GM23338 (cell line): Measurements from ENCODE around the gene FLYWCH1. TPM values are rescaled to one million over a fixed set of nuclear protein-coding genes. Genes with fewer than 3 reads are reported as not detected.

Source experiments
- ATAC-seq: fragments of 200-7000 bp; cut with Tn5 transposase; 3 replicates; pipeline ENCODE4 v1.9.1; 2020
- DNase-seq: peaks from one replicate; pipeline ENCODE4 v3.0.0-alpha.2; 2015; ENCODE audit warnings: low spot score
- H2AFZ ChIP-seq: fragments of 200-600 bp; sonication (generic); 2 replicates; pipeline ENCODE4 v1.8.0; 2016; ENCODE audit warnings: antibody characterized with exemption, mild to moderate bottlenecking, moderate library complexity
- H3F3A ChIP-seq: fragments of 200-600 bp; sonication (generic); replicated peaks from 2 replicates; pipeline ENCODE4 v1.8.0; 2017; ENCODE audit warnings: antibody characterized with exemption, mixed run types, low read depth
- H3K27ac ChIP-seq: fragments of 200-600 bp; sonication (generic); 2 replicates; pipeline ENCODE4 v1.6.1; 2016; ENCODE audit warnings: low read depth
- H3K27me3 ChIP-seq: fragments of 200-600 bp; sonication (generic); 2 replicates; pipeline ENCODE4 v1.8.0; 2016; ENCODE audit warnings: mild to moderate bottlenecking, mixed run types, moderate library complexity; ENCODE audit not compliant: insufficient read depth
- H3K36me3 ChIP-seq: fragments of 200-600 bp; sonication (generic); 2 replicates; pipeline ENCODE4 v1.8.0; 2016; ENCODE audit warnings: mild to moderate bottlenecking; ENCODE audit not compliant: insufficient read depth
- H3K4me1 ChIP-seq: fragments of 200-600 bp; sonication (generic); 2 replicates; pipeline ENCODE4 v1.8.0; 2016; ENCODE audit warnings: mild to moderate bottlenecking, moderate library complexity; ENCODE audit not compliant: insufficient read depth
- H3K4me2 ChIP-seq: fragments of 200-600 bp; sonication (generic); 2 replicates; pipeline ENCODE4 v1.7.1; 2017; ENCODE audit warnings: mixed run types
- H3K4me3 ChIP-seq: fragments of 200-600 bp; sonication (generic); 2 replicates; pipeline ENCODE4 v1.6.1; 2016; ENCODE audit warnings: mixed run types
- H3K79me2 ChIP-seq: fragments of 200-600 bp; sonication (generic); replicated peaks from 2 replicates; pipeline ENCODE4 v1.8.0; 2017; ENCODE audit warnings: mild to moderate bottlenecking; ENCODE audit not compliant: insufficient read depth
- H3K9me2 ChIP-seq: fragments of 200-600 bp; sonication (generic); 2 replicates; pipeline ENCODE4 v1.8.0; 2017; ENCODE audit not compliant: insufficient read depth
- H4K20me1 ChIP-seq: fragments of 200-600 bp; sonication (generic); replicated peaks from 2 replicates; pipeline ENCODE4 v1.8.0; 2017; ENCODE audit warnings: mild to moderate bottlenecking; ENCODE audit not compliant: insufficient read depth
- H3K27ac Mint-ChIP-seq: 2 replicates; pipeline ENCODE4 v1.8.0; 2020; ENCODE audit warnings: inconsistent platforms, mild to moderate bottlenecking, moderate library complexity, mixed read lengths
- H3K27me3 Mint-ChIP-seq: 3 replicates; pipeline ENCODE4 v1.8.0; 2022; ENCODE audit warnings: low read depth, mild to moderate bottlenecking, moderate library complexity, mixed read lengths, inconsistent platforms; ENCODE audit not compliant: insufficient read depth, poor library complexity
- H3K36me3 Mint-ChIP-seq: 3 replicates; pipeline ENCODE4 v1.8.0; 2021; ENCODE audit warnings: low read depth, mild to moderate bottlenecking, inconsistent platforms, moderate library complexity, mixed read lengths
- H3K4me1 Mint-ChIP-seq: 3 replicates; pipeline ENCODE4 v1.8.0; 2020; ENCODE audit warnings: mild to moderate bottlenecking, inconsistent platforms, mixed read lengths
- H3K4me3 Mint-ChIP-seq: 3 replicates; pipeline ENCODE4 v1.8.0; 2021; ENCODE audit warnings: moderate library complexity, mild to moderate bottlenecking, inconsistent platforms, mixed read lengths
- H3K9me3 Mint-ChIP-seq: 3 replicates; pipeline ENCODE4 v1.8.0; 2020; ENCODE audit warnings: moderate library complexity, mild to moderate bottlenecking, inconsistent platforms, mixed read lengths
- STAT1 ChIP-seq: IDR thresholded peaks from one replicate; pipeline ENCODE4 v1.6.1; 2016; ENCODE audit warnings: antibody characterized with exemption; ENCODE audit not compliant: unreplicated experiment
- ZNF331 ChIP-seq: fragments of 250-450 bp; sonication (Bioruptor Pico); IDR thresholded peaks from 2 replicates; pipeline ENCODE4 v1.5.0; 2020; ENCODE audit warnings: low read depth, mild to moderate bottlenecking, moderate library complexity
- polyA plus RNA-seq: library from polyadenylated mRNA; unstranded; fragments of >200 nt; fragmentation: Nextera tagmentation; extraction: Ambion mirVana; gene quantifications from 2 replicates; pipeline ENCODE4 v1.2.1, GENCODE V29; 2016
- total RNA-seq: library from RNA; depleted of rRNA; stranded (reverse); fragments of >200 nt; shearing (Covaris generic); gene quantifications from 2 replicates; pipeline ENCODE4 v1.2.3, GENCODE V29; 2014
- TF ChIP-seq, protein P1 (sequence below): IDR thresholded peaks from 2 replicates; pipeline ENCODE4 v1.6.1; 2016; ENCODE audit warnings: antibody characterized with exemption
- TF ChIP-seq, protein P2 (sequence below): IDR thresholded peaks from one replicate; pipeline ENCODE4 v1.6.1; 2018; ENCODE audit warnings: antibody characterized with exemption; ENCODE audit not compliant: unreplicated experiment
- TF ChIP-seq, protein P3 (sequence below), 2 experiments: fragments of 200-600 bp in 1 of 2; sonication (generic) in 1 of 2; conservative IDR thresholded peaks; 2 replicates each; pipeline versions ENCODE4 v1.5.1 to v1.6.1; 2016 to 2017; ENCODE audit warnings: antibody characterized with exemption in 2 of 2, low read depth in 2 of 2, mild to moderate bottlenecking in 2 of 2, moderate library complexity in 1 of 2

FLYWCH1 gene
- total and polyA plus RNA-seq, 2 experiments from 2014 or later = 6.0 to 29.3 TPM

DNA sequence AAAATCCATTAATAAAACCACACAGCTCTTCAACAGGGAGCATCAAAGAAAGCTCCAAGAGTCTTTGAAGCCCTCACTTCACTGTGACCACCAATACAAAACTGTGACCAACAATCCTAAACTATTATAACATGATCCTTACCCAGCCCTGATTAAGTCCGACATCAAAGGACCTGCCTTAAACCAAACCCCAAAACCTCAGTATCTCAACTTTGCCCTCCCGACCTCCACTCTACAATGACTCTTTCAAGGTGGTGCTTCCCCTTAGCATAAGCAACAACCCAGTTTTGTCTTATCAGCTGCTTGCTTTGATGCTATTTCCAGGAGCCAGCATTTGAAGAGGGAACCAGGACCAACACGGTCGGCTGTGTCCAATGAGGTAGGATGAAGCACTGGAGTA lies 45.3 kb upstream of the FLYWCH1 start (continued):
- TF ChIP-seq, protein P1, sequence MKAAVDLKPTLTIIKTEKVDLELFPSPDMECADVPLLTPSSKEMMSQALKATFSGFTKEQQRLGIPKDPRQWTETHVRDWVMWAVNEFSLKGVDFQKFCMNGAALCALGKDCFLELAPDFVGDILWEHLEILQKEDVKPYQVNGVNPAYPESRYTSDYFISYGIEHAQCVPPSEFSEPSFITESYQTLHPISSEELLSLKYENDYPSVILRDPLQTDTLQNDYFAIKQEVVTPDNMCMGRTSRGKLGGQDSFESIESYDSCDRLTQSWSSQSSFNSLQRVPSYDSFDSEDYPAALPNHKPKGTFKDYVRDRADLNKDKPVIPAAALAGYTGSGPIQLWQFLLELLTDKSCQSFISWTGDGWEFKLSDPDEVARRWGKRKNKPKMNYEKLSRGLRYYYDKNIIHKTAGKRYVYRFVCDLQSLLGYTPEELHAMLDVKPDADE = no peak
- TF ChIP-seq, protein P2, sequence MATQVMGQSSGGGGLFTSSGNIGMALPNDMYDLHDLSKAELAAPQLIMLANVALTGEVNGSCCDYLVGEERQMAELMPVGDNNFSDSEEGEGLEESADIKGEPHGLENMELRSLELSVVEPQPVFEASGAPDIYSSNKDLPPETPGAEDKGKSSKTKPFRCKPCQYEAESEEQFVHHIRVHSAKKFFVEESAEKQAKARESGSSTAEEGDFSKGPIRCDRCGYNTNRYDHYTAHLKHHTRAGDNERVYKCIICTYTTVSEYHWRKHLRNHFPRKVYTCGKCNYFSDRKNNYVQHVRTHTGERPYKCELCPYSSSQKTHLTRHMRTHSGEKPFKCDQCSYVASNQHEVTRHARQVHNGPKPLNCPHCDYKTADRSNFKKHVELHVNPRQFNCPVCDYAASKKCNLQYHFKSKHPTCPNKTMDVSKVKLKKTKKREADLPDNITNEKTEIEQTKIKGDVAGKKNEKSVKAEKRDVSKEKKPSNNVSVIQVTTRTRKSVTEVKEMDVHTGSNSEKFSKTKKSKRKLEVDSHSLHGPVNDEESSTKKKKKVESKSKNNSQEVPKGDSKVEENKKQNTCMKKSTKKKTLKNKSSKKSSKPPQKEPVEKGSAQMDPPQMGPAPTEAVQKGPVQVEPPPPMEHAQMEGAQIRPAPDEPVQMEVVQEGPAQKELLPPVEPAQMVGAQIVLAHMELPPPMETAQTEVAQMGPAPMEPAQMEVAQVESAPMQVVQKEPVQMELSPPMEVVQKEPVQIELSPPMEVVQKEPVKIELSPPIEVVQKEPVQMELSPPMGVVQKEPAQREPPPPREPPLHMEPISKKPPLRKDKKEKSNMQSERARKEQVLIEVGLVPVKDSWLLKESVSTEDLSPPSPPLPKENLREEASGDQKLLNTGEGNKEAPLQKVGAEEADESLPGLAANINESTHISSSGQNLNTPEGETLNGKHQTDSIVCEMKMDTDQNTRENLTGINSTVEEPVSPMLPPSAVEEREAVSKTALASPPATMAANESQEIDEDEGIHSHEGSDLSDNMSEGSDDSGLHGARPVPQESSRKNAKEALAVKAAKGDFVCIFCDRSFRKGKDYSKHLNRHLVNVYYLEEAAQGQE = no peak
- no peak for TF ChIP-seq STAT1

DNA sequence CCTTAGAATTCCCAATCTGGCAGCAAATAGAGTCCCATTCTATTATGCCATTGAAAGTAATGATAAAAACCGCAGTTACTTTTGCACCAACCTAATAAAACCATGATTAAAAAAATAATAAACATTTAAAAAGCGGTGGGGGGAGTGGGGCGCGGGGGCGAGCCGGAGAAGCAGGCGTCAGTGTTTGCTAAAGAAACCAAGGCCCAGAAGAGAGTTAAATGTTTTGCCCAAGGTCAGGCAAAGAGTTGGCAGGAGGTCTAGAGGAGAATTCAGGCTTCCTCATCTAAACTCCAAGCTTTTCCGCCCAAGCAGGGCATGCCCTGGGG lies 44.1 kb upstream of the FLYWCH1 start:
- DNase-seq (no peak), ATAC-seq (no peak)
- H3K36me3 ChIP-seq = no peaks in the 10 kb centered on the region
- H3K9me2 ChIP-seq = no peaks in the 10 kb centered on the region; the same call in 1 of the 2 replicates
- peaks cover 56% of the 10 kb centered on the region for H3K27me3 ChIP-seq
- Mint-ChIP-seq H3K4me1 (no peaks in the 10 kb centered on the region), H3K27me3 (peaks cover 25% of the 10 kb centered on the region), H3K4me3 (peak overlapping the region; percentile 84), H3K9me3 (no peaks in the 10 kb centered on the region), H3K36me3 (no peaks in the 10 kb centered on the region), H3K27ac (no peak overlapping the region)
- H3K4me3 ChIP-seq = peak overlapping the region; percentile 64
- H3K4me1 ChIP-seq = peaks cover 5% of the 10 kb centered on the region; the same call in 1 of the 2 replicates
- H4K20me1 ChIP-seq = no peaks in the 10 kb centered on the region
- peak overlapping the region; percentile 99 for H2AFZ ChIP-seq
- H3F3A ChIP-seq = no peaks in the 10 kb centered on the region
- TF ChIP-seq, protein P3, sequence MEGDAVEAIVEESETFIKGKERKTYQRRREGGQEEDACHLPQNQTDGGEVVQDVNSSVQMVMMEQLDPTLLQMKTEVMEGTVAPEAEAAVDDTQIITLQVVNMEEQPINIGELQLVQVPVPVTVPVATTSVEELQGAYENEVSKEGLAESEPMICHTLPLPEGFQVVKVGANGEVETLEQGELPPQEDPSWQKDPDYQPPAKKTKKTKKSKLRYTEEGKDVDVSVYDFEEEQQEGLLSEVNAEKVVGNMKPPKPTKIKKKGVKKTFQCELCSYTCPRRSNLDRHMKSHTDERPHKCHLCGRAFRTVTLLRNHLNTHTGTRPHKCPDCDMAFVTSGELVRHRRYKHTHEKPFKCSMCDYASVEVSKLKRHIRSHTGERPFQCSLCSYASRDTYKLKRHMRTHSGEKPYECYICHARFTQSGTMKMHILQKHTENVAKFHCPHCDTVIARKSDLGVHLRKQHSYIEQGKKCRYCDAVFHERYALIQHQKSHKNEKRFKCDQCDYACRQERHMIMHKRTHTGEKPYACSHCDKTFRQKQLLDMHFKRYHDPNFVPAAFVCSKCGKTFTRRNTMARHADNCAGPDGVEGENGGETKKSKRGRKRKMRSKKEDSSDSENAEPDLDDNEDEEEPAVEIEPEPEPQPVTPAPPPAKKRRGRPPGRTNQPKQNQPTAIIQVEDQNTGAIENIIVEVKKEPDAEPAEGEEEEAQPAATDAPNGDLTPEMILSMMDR (conservative IDR thresholded peaks at IDR 0.05; ENCODE audit: low read depth in 2 of 2) = no peak
- no peak for TF ChIP-seq ZNF331 (CRISPR knock-in tag)
- H3K4me2 ChIP-seq = peak overlapping the region; percentile 80
- peak overlapping the region; percentile 90 for H3K27ac ChIP-seq
- H3K79me2 ChIP-seq = no peaks in the 10 kb centered on the region
